HepG2 (cell line): ENCODE results near the gene ASTN2. TPM values are rescaled to one million over a fixed set of nuclear protein-coding genes. Genes with fewer than 3 reads are reported as not detected.

Experiments
- ATAC-seq: fragments of 200-7000 bp; cut with Tn5 transposase; 3 replicates; pipeline ENCODE4 v1.9.1; 2020; ENCODE audit warnings: mild to moderate bottlenecking, moderate library complexity
- BruUV-seq: library from RNA; stranded (reverse); fragments of 400-500 nt; replicated peaks from 2 replicates; lab custom pipeline; 2021; lab: Mats Ljungman, UMichigan
- CTCF ChIA-PET: fragments of 300-600 bp; formaldehyde crosslinking; extraction: SDS; loops from one replicate; lab custom pipeline; 2021; ENCODE audit warnings: low total read pairs, inconsistent platforms, low intra/inter-chr PET ratio; lab: Yijun Ruan, JAX
- POLR2A ChIA-PET: fragments of 350-600 bp; sonication (Branson Sonifier 250); formaldehyde crosslinking; loops from one replicate; lab custom pipeline; 2020; ENCODE audit warnings: antibody characterized with exemption, inconsistent platforms; lab: Yijun Ruan, JAX
- DNase-seq: peaks from one replicate; pipeline ENCODE4 v3.0.0-alpha.2; 2015; ENCODE audit warnings: low spot score
- FAIRE-seq: peaks from 3 replicates; lab custom pipeline; 2011; peaks lifted over from hg19 to GRCh38; lab: Jason Lieb, UNC
- H2AFZ ChIP-seq: one replicate; pipeline ENCODE4 v1.6.1; 2011; ENCODE audit warnings: low read length, inconsistent platforms
- H3K27ac ChIP-seq: fragments of 300-600 bp; 3 replicates; pipeline ENCODE4 v1.8.0; 2011; ENCODE audit warnings: mixed run types, mild to moderate bottlenecking, mixed read lengths, low read length, inconsistent platforms; ENCODE audit not compliant: insufficient read depth; ENCODE audit errors: extremely low read length
- H3K27me3 ChIP-seq, 2 experiments: fragments of 200-600 bp in 1 of 2; 2 replicates in 1 of 2; 3 replicates in 1 of 2; pipeline versions ENCODE4 v1.6.0 to v1.8.0; 2011; ENCODE audit warnings: low read length in 2 of 2, mild to moderate bottlenecking in 2 of 2, moderate library complexity in 2 of 2, inconsistent platforms in 1 of 2; ENCODE audit not compliant: insufficient read depth in 2 of 2, control insufficient read depth in 1 of 2
- H3K36me3 ChIP-seq, 2 experiments: fragments of 200-600 bp in 1 of 2; replicated peaks in 1 of 2; 2 replicates in 1 of 2; 3 replicates in 1 of 2; pipeline versions ENCODE4 v1.5.1 to v1.8.0; 2011; ENCODE audit warnings: low read length in 2 of 2, inconsistent platforms in 1 of 2; ENCODE audit not compliant: insufficient read depth in 2 of 2, control insufficient read depth in 1 of 2
- H3K4me1 ChIP-seq: 2 replicates; pipeline ENCODE4 v1.5.1; 2012; ENCODE audit warnings: low read length, inconsistent platforms; ENCODE audit not compliant: insufficient read depth
- H3K4me2 ChIP-seq: 2 replicates; pipeline ENCODE4 v1.6.0; 2011; ENCODE audit warnings: low read depth, low read length, inconsistent platforms
- H3K4me3 ChIP-seq, 3 experiments: fragments of 200-600 bp in 1 of 3; sonication (generic), shearing (Covaris generic) in 1 of 3; replicated peaks in 1 of 3; 2 replicates each; pipeline ENCODE4 v1.5.1; 2011 to 2016; ENCODE audit warnings: low read length in 3 of 3, inconsistent platforms in 2 of 3, low read depth in 2 of 3, mild to moderate bottlenecking in 2 of 3, control low read depth in 1 of 3, mixed read lengths in 1 of 3; ENCODE audit not compliant: insufficient read depth in 1 of 3
- H3K79me2 ChIP-seq: one replicate; pipeline ENCODE4 v1.6.1; 2011; ENCODE audit warnings: low read length, inconsistent platforms; ENCODE audit not compliant: insufficient read depth
- H3K9ac ChIP-seq: 2 replicates; pipeline ENCODE4 v1.6.0; 2011; ENCODE audit warnings: mild to moderate bottlenecking, low read depth, low read length, inconsistent platforms; ENCODE audit not compliant: insufficient read depth
- H3K9me3 ChIP-seq: 2 replicates; pipeline ENCODE4 v1.5.1; 2012; ENCODE audit warnings: mild to moderate bottlenecking, low read length
- H4K20me1 ChIP-seq: 2 replicates; pipeline ENCODE4 v1.6.0; 2011; ENCODE audit warnings: inconsistent platforms, mild to moderate bottlenecking, low read length, moderate library complexity; ENCODE audit not compliant: insufficient read depth
- ARID5B ChIP-seq: IDR thresholded peaks from 2 replicates; pipeline ENCODE4 v1.4.0; 2020; ENCODE audit warnings: mild to moderate bottlenecking, missing genetic modification reagents
- ELF4 ChIP-seq: sonication (generic); formaldehyde crosslinking; IDR thresholded peaks from 2 replicates; pipeline ENCODE4 v1.5.0; 2020; ENCODE audit warnings: missing genetic modification reagents, mild to moderate bottlenecking, moderate library complexity, borderline replicate concordance
- NFIB ChIP-seq: sonication (generic); formaldehyde crosslinking; IDR thresholded peaks from 2 replicates; pipeline ENCODE4 v1.9.0; 2021; ENCODE audit warnings: missing genetic modification reagents, mild to moderate bottlenecking, borderline replicate concordance
- PCBP1 ChIP-seq: fragments of 200-400 bp; formaldehyde crosslinking; IDR thresholded peaks from 2 replicates; pipeline ENCODE4 v1.6.1; 2017; ENCODE audit warnings: mild to moderate bottlenecking, low read depth, low read length, borderline replicate concordance
- SRSF4 ChIP-seq: fragments of 200-400 bp; formaldehyde crosslinking; IDR thresholded peaks from one replicate; pipeline ENCODE4 v1.6.1; 2018; ENCODE audit warnings: mild to moderate bottlenecking, low read depth, low read length, moderate library complexity; ENCODE audit not compliant: poor library complexity, severe bottlenecking
- STAT6 ChIP-seq: sonication (generic); formaldehyde crosslinking; IDR thresholded peaks from 2 replicates; pipeline ENCODE4 v1.4.0; 2020; ENCODE audit warnings: missing genetic modification reagents, mild to moderate bottlenecking, borderline replicate concordance
- U2AF2 ChIP-seq: fragments of 200-400 bp; formaldehyde crosslinking; IDR thresholded peaks from 2 replicates; pipeline ENCODE4 v1.6.1; 2017; ENCODE audit warnings: low read depth, mild to moderate bottlenecking, low read length
- ZBTB3 ChIP-seq: sonication (generic); formaldehyde crosslinking; IDR thresholded peaks from 2 replicates; pipeline ENCODE4 v1.4.0; 2020; ENCODE audit warnings: low read depth, mild to moderate bottlenecking, moderate library complexity, missing genetic modification reagents, borderline replicate concordance
- ZNF230 ChIP-seq: sonication (generic); formaldehyde crosslinking; IDR thresholded peaks from 2 replicates; pipeline ENCODE4 v1.4.0; 2020; ENCODE audit warnings: mild to moderate bottlenecking, missing genetic modification reagents
- ZNF737 ChIP-seq: sonication (generic); formaldehyde crosslinking; IDR thresholded peaks from 2 replicates; pipeline ENCODE4 v1.5.0; 2020; ENCODE audit warnings: missing genetic modification reagents, mild to moderate bottlenecking, borderline replicate concordance
- WGBS: methylation state at CpG from one replicate; pipeline ENCODE4 v1.1.6; 2017; ENCODE audit warnings: low lambda C conversion rate; 5-methylcytosine and 5-hydroxymethylcytosine counted together
- in situ Hi-C: cut with HindIII; loops from 2 replicates; pipeline ENCODE4 v1.10.0; 2017; ENCODE audit warnings: low pct_unique_long_range_greater_than_20kb; ENCODE audit not compliant: extremely low pct_ligation_motif_present
- intact Hi-C: fragments of 100-400 bp; cut with micrococcal nuclease; formaldehyde crosslinking; loops from one replicate; pipeline ENCODE4 v1.10.0; 2022; ENCODE audit not compliant: unreplicated experiment
- polyA plus RNA-seq, 8 experiments: library from polyadenylated mRNA; depleted of rRNA in 3 of 8; stranded (reverse) in 7 of 8; unstranded in 1 of 8; fragments of >200 nt; fragmentation: Illumina TruSeq in 4 of 8; extraction: Trizol in 4 of 8; gene quantifications; 2 replicates each; pipeline versions ENCODE4 v1.2.1 to v1.2.3, GENCODE V29; 2011 to 2016; ENCODE audit warnings: low read depth in 4 of 8, missing spikeins in 1 of 8, mixed read lengths in 1 of 8; ENCODE audit not compliant: insufficient read depth in 1 of 8
- total RNA-seq, 5 experiments: library from RNA; depleted of rRNA; stranded (reverse); fragments of >200 nt; fragmentation: Illumina TruSeq; extraction: Trizol; gene quantifications; 2 replicates each; pipeline ENCODE4 v1.2.3, GENCODE V29; 2016; ENCODE audit warnings: low read depth in 1 of 5
- TF ChIP-seq, protein P1 (sequence below): sonication (generic); formaldehyde crosslinking; conservative IDR thresholded peaks from 2 replicates; pipeline ENCODE4 v1.8.1; 2023; ENCODE audit warnings: missing genetic modification reagents

The ASTN2 gene
- total and polyA plus RNA-seq, 2 of the 13 experiments (the other 11 are each of a cell fraction or from before 2014, with no cell fraction given) = 5.2 to 13.5 TPM

DNA sequence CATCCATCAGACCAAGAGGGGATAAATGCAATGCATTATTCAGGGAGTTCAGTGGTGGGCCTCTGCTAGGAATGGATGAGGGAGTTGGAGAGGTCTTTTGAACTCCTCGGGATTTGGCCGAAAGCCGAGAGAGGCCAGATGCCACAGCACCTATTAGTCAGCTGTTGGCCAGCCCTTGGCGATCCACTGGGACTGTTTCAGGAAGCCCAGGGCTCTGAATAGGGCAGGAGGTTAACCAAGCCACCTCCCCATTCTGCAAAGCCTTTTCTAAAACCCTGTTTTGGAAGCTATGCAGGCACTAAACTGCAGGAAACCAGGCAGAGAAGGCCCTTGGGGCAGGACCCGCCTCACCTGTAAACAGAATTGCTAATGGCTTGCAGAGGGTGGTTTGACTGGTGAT is 37.8 kb downstream of the ASTN2 start:
- no peak for FAIRE-seq
- 14% methylated on average over 1 of the region's 5 CpGs for WGBS
- H3K27ac ChIP-seq = no peak overlapping the region
- H4K20me1 ChIP-seq = no peaks in the 10 kb centered on the region
- H3K9me3 ChIP-seq = no peaks in the 10 kb centered on the region
- H3K27me3 ChIP-seq = no peaks in the 10 kb centered on the region
- H3K4me1 ChIP-seq = no peaks in the 10 kb centered on the region
- no peak overlapping the region for H2AFZ ChIP-seq
- TF ChIP-seq SRSF4 (no peak), ELF4 (CRISPR knock-in tag) (no peak), PCBP1 (no peak), NFIB (CRISPR knock-in tag) (no peak), ZBTB3 (CRISPR knock-in tag) (no peak), U2AF2 (no peak), ARID5B (CRISPR knock-in tag) (no peak), ZNF230 (no peak), STAT6 (CRISPR knock-in tag) (no peak), ZNF737 (CRISPR knock-in tag) (no peak)
- TF ChIP-seq, protein P1, sequence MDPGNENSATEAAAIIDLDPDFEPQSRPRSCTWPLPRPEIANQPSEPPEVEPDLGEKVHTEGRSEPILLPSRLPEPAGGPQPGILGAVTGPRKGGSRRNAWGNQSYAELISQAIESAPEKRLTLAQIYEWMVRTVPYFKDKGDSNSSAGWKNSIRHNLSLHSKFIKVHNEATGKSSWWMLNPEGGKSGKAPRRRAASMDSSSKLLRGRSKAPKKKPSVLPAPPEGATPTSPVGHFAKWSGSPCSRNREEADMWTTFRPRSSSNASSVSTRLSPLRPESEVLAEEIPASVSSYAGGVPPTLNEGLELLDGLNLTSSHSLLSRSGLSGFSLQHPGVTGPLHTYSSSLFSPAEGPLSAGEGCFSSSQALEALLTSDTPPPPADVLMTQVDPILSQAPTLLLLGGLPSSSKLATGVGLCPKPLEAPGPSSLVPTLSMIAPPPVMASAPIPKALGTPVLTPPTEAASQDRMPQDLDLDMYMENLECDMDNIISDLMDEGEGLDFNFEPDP (CRISPR knock-in tag) = no peak
- no peaks in the 10 kb centered on the region for H3K79me2 ChIP-seq
- ChIA-PET CTCF (no interaction called here), POLR2A (no interaction called here)
- no peak for ATAC-seq
- H3K9ac ChIP-seq = no peak overlapping the region
- DNase-seq = no peak
- H3K4me2 ChIP-seq = no peak overlapping the region
- no TSS peak for BruUV-seq
- intact Hi-C loops (no loop called here), in situ Hi-C loops (no loop called here)
- H3K4me3 ChIP-seq = no peak overlapping the region
- H3K36me3 ChIP-seq = no peaks in the 10 kb centered on the region
